HG03558 (cell line): ENCODE results near the gene DCD.
"Not testable (repeated sequence)": the region's sequence is repeated elsewhere in the genome, so short reads cannot be mapped to it uniquely, and the experiment has no call there.

Experiments used
- ATAC-seq: cut with Tn5 transposase; IDR thresholded peaks from one replicate; pipeline ENCODE4 v1.9.1; 2021; ENCODE audit warnings: moderate number of reproducible peaks; ENCODE audit not compliant: unreplicated experiment; ENCODE audit errors: extremely low read depth

Gene DCD

GRCh38 chr12:54648265-54648664 is at the start of gene DCD:
Gene DCD, minus strand, starts transcription at chr12:54648365. Its CDS starts 62 bp downstream, at chr12:54648303.
- ATAC-seq: no peak

- no peak for ATAC-seq
These were observed 49.7 kb upstream of the DCD start for GRCh38 chr12:54697851-54698250.

DNA sequence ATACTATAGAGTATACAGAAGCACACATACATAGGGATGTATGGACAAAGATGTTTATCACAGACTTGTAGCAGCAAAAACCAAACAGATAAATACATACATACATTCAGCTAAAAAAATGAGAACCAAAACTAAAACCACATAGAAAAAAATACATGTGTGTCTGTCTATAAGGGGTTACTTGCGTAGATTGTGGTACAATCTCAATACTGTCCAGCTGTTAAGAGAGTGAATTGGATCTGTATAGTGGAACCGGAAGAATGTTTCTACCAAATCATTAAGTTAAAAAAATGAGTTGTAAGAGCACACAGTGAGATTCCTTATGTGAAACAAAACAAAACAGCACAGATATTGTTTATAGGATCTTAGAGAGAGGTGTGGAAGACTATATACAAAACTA is 44.2 kb upstream of the DCD start:
- ATAC-seq: no peak

DNA sequence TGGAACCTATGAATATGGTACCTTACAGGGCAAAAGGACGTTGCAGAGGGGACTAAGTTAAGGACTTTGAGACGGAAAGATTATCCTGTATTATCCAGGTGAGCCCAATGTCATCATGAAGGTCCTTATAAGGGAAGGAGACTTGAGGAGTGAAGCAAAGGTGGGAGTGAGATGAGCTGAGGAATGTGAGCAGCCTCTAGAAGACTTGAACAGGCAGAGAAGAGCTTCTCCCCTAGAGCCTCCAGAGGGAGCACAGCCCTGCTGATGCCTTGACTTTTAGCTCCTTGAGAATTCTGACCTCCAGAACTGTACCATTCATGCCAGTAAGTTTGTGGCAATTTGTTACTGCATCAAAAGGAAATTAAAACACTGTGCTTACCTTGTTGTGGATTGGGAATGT is 41.8 kb upstream of the DCD start:
- no peak for ATAC-seq

DNA sequence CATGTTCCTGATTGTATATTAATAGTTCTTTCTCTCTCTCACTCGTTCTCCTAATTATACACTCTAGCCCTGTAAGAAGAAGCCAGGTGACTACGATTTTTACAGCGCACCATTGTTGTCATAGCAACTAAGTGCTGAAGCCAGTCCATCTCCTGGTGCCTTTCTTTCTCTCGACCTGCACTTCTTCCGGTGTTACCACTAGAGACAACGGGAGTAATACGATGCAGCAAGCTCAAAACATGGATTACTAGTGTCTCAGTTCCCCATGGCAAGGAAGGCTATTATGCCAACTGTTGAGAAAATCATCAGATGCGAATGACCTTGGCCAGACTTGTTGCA is 40.8 kb upstream of the DCD start:
- ATAC-seq: no peak

DNA sequence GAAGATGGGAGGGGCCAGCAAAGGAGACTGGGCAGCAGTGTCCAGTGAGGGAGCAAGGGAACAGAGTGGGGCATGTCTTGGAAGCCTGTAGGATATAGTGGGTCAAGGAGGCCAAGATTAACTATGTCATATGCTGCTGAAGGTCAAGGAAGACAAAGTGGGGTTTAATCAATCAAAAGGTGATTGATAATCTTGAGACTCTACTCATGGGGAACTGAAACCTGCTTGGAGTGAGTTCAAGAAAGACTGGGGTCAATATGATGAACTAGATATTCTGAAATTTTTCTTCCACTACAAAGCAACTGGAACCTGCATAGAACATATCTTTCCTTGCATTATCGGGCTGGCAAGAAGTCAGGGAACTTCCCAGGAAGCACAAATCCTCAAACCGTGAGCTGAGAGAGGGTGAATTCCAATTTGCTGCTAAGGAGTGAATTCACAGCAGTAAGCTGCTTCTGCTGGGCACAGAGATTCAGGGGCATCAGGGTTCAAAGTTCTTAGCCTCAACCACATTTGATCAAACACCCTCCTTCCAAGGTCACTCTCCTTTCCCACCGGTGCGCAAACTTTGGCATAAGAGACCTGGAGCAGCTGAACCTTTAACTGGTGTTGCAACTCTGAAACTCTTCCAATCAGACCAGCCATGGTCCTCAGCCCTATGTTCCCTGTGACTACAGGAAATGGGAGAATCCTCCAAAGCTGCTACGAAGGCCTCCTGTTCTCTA is 40.3 kb upstream of the DCD start:
- ATAC-seq: no peak

- no peak for ATAC-seq
These were observed 36.8 kb upstream of the DCD start for GRCh38 chr12:54684636-54685630.

- no peak for ATAC-seq
These were observed 35.2 kb upstream of the DCD start for GRCh38 chr12:54683398-54683797.

- no peak for ATAC-seq
These were observed 34.5 kb upstream of the DCD start for GRCh38 chr12:54682674-54683073.

GRCh38 chr12:54680374-54680773 is 32.2 kb upstream of the DCD start:
- ATAC-seq: no peak

DNA sequence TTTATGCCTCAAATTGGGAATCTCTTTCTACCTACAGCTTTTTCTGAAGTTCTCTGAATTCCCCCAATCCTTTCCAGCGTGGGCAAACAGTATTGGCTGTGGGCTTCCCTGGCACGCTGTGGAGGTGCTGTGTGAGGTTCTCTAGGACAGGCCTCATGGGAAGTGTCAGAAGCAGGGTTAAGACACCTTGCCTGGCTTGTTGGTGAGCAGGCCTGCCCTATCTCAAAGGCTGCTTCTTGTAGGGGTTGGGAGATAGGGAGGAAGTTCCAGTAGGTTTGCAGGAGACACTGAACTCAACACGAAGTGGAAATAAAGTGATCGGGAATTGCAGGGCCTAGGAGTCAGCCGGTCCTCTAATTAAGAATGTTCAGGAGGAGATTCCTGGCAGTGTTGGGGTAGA is 30.0 kb upstream of the DCD start:
- no peak for ATAC-seq

- no peak for ATAC-seq
These were observed 19.8 kb upstream of the DCD start for GRCh38 chr12:54667945-54668344.

DNA sequence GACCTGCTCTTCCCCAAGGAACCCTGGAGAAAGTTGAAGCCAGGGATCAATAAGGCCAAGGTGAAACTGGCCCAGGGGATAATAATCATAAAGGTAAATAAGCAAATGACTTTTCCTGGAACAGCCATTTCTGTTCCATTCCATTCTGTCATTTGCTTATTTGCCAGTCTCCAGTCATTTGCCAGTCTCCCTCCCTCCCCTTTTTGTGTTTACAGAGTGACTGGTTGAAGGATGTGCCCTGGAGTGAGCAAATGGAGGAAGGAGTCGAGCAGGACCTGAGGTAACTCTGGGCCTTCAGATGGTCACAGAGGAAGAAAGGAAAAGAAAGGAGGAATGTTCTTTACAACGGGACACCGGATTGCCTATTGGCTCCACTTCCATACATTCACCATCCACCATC is 17.8 kb upstream of the DCD start:
- no peak for ATAC-seq

DNA sequence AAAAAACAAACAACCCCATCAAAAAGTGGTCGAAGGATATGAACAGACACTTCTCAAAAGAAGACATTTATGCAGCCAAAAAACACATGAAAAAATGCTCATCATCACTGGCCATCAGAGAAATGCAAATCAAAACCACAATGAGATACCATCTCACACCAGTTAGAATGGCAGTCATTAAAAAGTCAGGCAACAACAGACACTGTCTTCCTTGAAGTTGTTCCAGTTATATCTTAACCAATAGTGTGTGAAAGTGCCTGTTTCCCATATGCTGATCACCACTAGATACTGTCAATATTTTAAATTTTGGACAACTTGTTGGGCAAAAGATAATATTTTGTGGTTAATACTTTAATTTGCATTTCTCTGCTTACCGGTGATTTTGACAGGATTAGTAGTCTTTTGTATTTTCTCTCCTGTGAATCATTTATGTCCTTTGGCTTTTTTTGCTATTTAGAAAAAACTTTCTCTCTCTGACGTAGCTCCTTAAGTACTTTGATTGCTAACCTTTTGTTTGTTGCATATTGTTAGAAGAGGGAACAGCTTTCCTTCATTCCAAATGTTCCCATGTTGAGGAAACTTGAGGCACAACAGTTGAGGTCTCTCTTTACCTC is 17.0 kb upstream of the DCD start:
- ATAC-seq: not testable (repeated sequence)

GRCh38 chr12:54663603-54664002 is 15.4 kb upstream of the DCD start:
- ATAC-seq: no peak

DNA sequence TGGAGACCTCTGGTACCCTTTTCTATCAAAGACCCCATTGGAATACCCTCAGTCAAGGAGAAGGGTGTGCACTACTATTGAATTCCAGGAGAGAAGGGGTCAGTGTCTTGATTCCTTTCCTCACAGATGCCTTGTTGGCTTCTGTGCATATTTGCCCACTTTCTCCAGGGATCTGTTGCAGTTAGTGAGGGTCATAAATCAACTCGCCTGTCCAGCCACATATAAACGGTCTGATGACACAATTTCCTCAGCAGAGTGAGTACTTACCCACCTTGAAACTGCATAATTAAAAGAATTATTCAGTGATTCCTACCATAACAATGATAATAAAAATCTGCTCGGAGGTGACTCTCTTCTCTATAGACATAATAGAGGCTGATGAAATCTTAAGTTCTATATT is 13.9 kb upstream of the DCD start:
- no peak for ATAC-seq

DNA sequence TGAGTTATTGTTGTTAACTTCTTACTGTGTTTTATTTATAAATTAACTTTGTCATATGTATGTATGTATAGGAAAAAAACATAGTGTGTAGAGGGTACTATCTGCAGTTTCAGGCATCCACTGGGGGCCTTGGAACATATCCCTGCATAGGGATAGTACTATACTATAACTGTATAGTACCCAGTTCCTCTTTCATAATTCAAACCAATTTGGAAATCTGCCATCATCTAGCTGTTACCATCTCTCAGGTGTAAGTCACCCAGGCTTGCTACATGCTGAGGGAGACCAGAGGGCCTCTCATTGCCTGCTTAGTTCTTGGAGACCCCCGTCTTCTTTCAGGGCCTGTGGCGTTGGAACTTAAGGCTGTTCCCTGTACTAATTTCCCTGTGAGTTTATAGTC is 12.9 kb upstream of the DCD start:
- ATAC-seq: no peak

DNA sequence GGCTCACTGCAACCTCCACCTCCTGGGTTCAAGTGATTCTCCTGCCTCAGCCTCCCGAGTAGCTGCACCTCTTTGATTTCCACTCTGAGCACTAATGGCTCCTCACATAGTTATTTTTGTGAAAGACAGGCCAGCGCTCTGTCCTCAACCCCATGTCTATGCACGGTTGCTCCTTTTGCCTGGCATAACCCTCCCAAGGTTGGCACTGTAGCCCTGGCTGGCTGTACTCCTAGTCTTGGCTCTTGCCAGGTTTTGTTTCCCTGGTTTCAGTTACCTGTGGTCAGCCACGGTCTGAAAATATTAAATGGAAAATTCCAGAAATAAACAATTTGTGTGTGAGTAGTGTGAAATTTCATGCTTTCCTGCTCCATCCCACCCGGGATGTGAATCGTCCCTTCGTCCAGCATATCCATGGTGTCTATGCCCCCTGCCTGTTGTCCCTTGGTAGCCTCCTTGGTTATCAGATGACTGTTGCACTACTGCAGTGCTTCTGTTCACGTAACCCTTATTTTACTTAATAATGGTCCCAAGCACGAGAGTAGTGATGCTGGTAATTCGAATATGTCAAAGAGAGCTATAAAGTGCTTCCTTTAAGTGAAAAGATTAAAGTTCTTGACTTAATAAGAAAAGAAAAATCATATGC is 12.3 kb upstream of the DCD start:
- no peak for ATAC-seq

DNA sequence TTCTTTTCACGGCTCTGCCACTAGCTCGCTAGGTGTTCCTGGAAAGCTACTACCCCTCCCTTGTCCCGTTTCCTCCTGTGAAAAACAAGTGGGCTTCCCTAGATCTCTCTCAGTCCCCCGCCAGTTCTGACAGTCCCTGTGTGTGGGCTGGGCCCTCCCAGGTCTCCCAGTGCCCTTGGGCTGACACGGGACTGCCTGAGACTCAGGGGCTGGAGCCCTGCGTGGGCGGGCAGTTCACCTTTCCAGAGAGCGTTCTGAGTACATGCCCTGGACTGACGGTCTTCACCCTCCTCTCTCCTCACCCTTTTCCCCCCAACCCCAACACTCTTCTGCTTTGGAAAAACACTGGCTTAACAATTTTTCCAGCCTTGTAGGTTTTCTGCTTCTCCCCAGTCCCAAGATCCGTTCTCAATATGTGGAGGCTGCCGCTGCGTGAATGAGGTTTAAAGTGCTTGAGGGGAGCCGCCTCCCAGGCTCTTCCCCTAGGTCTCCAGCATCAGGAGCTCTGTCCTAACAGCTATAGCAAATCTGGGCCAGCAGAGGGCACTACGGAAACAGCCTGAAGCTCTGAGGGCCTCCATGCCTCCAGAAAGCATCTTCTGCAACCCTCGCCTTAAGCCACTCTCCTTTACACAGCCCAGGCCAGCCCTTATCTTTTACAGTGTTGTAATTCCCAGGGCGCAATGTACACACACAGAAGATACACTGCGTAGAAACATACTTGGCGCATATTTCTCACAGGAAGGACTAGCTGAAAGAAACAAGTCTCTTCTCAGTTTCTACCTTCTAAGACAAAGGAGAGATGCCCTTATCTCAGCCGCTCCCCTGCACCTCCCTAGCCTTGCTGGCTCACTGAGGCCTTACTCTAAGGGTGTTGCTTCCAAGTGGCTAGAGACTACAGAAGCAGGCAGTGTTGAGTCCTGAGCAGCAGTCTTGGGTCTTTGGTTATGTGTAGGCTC is 10.4 kb upstream of the DCD start:
- ATAC-seq: no peak
